A549 treated with dexamethasone at 1 μM for 4 hours (cell line): Measurements from ENCODE around the gene ATRNL1. TPM values are rescaled to one million over a fixed set of nuclear protein-coding genes. Genes with fewer than 3 reads are reported as not detected.

Experiments
- total RNA-seq: library from RNA; stranded (reverse); fragments of 200-300 nt; extraction: Qiagen RNA extraction; gene quantifications from 5 replicates; pipeline ENCODE4 v1.2.3, GENCODE V29; 2022

ATRNL1 gene, protein sequence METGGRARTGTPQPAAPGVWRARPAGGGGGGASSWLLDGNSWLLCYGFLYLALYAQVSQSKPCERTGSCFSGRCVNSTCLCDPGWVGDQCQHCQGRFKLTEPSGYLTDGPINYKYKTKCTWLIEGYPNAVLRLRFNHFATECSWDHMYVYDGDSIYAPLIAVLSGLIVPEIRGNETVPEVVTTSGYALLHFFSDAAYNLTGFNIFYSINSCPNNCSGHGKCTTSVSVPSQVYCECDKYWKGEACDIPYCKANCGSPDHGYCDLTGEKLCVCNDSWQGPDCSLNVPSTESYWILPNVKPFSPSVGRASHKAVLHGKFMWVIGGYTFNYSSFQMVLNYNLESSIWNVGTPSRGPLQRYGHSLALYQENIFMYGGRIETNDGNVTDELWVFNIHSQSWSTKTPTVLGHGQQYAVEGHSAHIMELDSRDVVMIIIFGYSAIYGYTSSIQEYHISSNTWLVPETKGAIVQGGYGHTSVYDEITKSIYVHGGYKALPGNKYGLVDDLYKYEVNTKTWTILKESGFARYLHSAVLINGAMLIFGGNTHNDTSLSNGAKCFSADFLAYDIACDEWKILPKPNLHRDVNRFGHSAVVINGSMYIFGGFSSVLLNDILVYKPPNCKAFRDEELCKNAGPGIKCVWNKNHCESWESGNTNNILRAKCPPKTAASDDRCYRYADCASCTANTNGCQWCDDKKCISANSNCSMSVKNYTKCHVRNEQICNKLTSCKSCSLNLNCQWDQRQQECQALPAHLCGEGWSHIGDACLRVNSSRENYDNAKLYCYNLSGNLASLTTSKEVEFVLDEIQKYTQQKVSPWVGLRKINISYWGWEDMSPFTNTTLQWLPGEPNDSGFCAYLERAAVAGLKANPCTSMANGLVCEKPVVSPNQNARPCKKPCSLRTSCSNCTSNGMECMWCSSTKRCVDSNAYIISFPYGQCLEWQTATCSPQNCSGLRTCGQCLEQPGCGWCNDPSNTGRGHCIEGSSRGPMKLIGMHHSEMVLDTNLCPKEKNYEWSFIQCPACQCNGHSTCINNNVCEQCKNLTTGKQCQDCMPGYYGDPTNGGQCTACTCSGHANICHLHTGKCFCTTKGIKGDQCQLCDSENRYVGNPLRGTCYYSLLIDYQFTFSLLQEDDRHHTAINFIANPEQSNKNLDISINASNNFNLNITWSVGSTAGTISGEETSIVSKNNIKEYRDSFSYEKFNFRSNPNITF (N-terminal part only)
- total RNA-seq = 0.07 to 0.47 TPM (median 0.25 TPM) in 5 replicates

DNA sequence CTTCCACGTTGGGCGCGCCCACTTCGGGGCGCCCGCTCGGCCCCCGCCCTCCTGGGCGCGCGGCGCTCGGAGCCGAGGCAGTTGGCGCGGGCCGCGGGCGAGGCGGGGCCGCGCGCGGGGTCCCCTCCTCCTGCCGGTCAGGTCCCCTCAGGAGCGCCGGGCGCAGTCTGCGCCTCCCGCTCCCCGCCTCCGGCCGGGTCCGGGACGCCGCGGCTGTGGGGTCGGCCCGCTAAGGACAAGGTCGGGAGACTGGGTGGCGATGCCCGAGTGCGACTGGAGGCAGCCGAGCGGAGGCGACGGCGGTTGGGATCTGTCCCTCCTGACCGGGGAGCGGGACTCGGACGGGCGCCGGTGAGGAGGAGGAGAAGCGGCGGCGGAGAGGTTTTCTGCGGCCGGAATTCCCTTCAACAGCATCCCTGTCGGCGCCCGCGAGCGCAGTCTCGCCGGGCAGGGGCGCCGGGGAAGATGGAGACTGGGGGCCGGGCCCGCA, at the start of gene ATRNL1:
Gene ATRNL1 (plus strand): TSS at position 80 of the 490 bp plus-strand sequence. CDS start 386 bp downstream, at position 466.

Other genes starting within 250 kb of the ATRNL1 start
- 12.7 to 18.4 TPM (median 16.8 TPM) in 5 replicates for gene TRUB1, start 155.2 kb upstream of the ATRNL1 start, total RNA-seq